Skin epidermis (tissue), 12 donors: Measurements from ENCODE around the gene SLC5A11.
"Not testable (repeated sequence)": the region's sequence is repeated elsewhere in the genome, so short reads cannot be mapped to it uniquely, and the experiment has no call there.

Experiments used
- H3K27ac ChIP-seq, 21 experiments: fragments of 200-600 bp; sonication (generic) in 11 of 21; one replicate each; pipeline ENCODE4 v1.5.0; 2020; ENCODE audit warnings: mild to moderate bottlenecking in 3 of 21, inconsistent platforms in 2 of 21, moderate library complexity in 2 of 21
- H3K4me3 ChIP-seq, 7 experiments: fragments of 200-600 bp; sonication (generic) in 2 of 7; one replicate each; pipeline ENCODE4 v1.5.0; 2020; ENCODE audit warnings: inconsistent platforms in 2 of 7, mild to moderate bottlenecking in 2 of 7, moderate library complexity in 1 of 7

SLC5A11 gene

GRCh38 chr16:24855678-24856077 lies 9.9 kb downstream of the SLC5A11 start:
- H3K4me3 ChIP-seq: no peak overlapping the region
- no peak overlapping the region for H3K27ac ChIP-seq

GRCh38 chr16:24856871-24857270 lies 11.1 kb downstream of the SLC5A11 start:
- H3K27ac ChIP-seq, H3K4me3 ChIP-seq: not testable (repeated sequence)

- Histone ChIP-seq H3K27ac (no peak overlapping the region), H3K4me3 (no peak overlapping the region)
Measured at GRCh38 chr16:24858219-24859041, 12.7 kb downstream of the SLC5A11 start.

GRCh38 chr16:24861461-24861860 lies 15.7 kb downstream of the SLC5A11 start:
- H3K4me3 ChIP-seq: no peak overlapping the region
- no peak overlapping the region for H3K27ac ChIP-seq

- H3K27ac ChIP-seq: no peak overlapping the region
- no peak overlapping the region for H3K4me3 ChIP-seq
Measured at GRCh38 chr16:24863582-24864437, 18.0 kb downstream of the SLC5A11 start.

- H3K27ac ChIP-seq: no peak overlapping the region
- no peak overlapping the region for H3K4me3 ChIP-seq
Measured at GRCh38 chr16:24869033-24869432, 23.3 kb downstream of the SLC5A11 start.

- Histone ChIP-seq H3K27ac (no peak overlapping the region), H3K4me3 (no peak overlapping the region)
Measured at GRCh38 chr16:24871891-24872290, 26.1 kb downstream of the SLC5A11 start.

GRCh38 chr16:24873028-24873427 lies 27.3 kb downstream of the SLC5A11 start:
- Histone ChIP-seq H3K4me3 (no peak overlapping the region), H3K27ac (no peak overlapping the region)

- Histone ChIP-seq H3K27ac (no peak overlapping the region), H3K4me3 (no peak overlapping the region)
Measured at GRCh38 chr16:24875466-24875865, 29.7 kb downstream of the SLC5A11 start.

GRCh38 chr16:24876231-24876630 lies 30.5 kb downstream of the SLC5A11 start:
- no peak overlapping the region for H3K4me3 ChIP-seq
- H3K27ac ChIP-seq: no peak overlapping the region

- Histone ChIP-seq H3K27ac (no peak overlapping the region), H3K4me3 (no peak overlapping the region)
Measured at GRCh38 chr16:24879684-24880083, 33.9 kb downstream of the SLC5A11 start.

- no peak overlapping the region for H3K27ac ChIP-seq
- H3K4me3 ChIP-seq: no peak overlapping the region
Measured at GRCh38 chr16:24883714-24884151, 38.0 kb downstream of the SLC5A11 start.

- H3K27ac ChIP-seq: no peak overlapping the region
- H3K4me3 ChIP-seq: no peak overlapping the region
Measured at GRCh38 chr16:24887472-24887871, 41.7 kb downstream of the SLC5A11 start.

GRCh38 chr16:24890746-24891145 lies 45.0 kb downstream of the SLC5A11 start:
- no peak overlapping the region for H3K4me3 ChIP-seq
- H3K27ac ChIP-seq: no peak overlapping the region

GRCh38 chr16:24896439-24896838 lies 50.7 kb downstream of the SLC5A11 start:
- Histone ChIP-seq H3K4me3 (no peak overlapping the region), H3K27ac (no peak overlapping the region)

GRCh38 chr16:24897522-24897921 lies 51.8 kb downstream of the SLC5A11 start:
- not testable (repeated sequence) for H3K27ac ChIP-seq, H3K4me3 ChIP-seq

- no peak overlapping the region for H3K4me3 ChIP-seq
- H3K27ac ChIP-seq: no peak overlapping the region
Measured at GRCh38 chr16:24900230-24900629, 54.5 kb downstream of the SLC5A11 start.

- Histone ChIP-seq H3K4me3 (no peak overlapping the region), H3K27ac (no peak overlapping the region)
Measured at GRCh38 chr16:24906199-24906808, 60.5 kb downstream of the SLC5A11 start.

- no peak overlapping the region for H3K27ac ChIP-seq
- H3K4me3 ChIP-seq: no peak overlapping the region
Measured at GRCh38 chr16:24906901-24907300, 61.1 kb downstream of the SLC5A11 start.

- no peak overlapping the region for H3K4me3 ChIP-seq
Measured at GRCh38 chr16:24908716-24909115, 63.0 kb downstream of the SLC5A11 start.

GRCh38 chr16:24909856-24910255 lies 64.1 kb downstream of the SLC5A11 start:
- H3K27ac ChIP-seq: no peak overlapping the region
- H3K4me3 ChIP-seq: no peak overlapping the region

More at GRCh38 chr16:24908716-24909115, 63.0 kb downstream of the SLC5A11 start:
- H3K27ac ChIP-seq: no peak overlapping the region
